GM21619 (cell line): ENCODE results near the gene GIMAP6.
"Not testable (repeated sequence)": the region's sequence is repeated elsewhere in the genome, so short reads cannot be mapped to it uniquely, and the experiment has no call there.

ENCODE experiments used
- ATAC-seq: cut with Tn5 transposase; IDR thresholded peaks from one replicate; pipeline ENCODE4 v1.9.1; 2021; ENCODE audit not compliant: unreplicated experiment

GIMAP6 gene

DNA sequence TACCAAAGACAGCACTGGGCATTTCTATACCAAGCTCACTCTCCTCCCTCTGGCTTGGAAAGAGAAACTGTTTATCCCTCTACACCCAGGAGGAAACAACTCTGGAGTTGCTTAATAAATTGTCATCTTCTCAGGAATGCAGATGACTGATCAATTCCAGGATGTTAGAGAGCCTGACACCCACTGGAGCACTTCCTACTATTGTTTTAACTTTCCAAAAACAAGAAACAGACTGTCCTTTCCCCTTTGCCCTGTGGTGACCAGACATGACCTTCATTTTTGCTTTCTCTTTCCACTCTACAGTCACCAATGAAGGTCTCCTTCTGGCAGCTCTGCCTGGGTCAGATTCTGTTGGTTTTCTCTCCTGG is 45.4 kb downstream of the GIMAP6 start:
- ATAC-seq: no peak

DNA sequence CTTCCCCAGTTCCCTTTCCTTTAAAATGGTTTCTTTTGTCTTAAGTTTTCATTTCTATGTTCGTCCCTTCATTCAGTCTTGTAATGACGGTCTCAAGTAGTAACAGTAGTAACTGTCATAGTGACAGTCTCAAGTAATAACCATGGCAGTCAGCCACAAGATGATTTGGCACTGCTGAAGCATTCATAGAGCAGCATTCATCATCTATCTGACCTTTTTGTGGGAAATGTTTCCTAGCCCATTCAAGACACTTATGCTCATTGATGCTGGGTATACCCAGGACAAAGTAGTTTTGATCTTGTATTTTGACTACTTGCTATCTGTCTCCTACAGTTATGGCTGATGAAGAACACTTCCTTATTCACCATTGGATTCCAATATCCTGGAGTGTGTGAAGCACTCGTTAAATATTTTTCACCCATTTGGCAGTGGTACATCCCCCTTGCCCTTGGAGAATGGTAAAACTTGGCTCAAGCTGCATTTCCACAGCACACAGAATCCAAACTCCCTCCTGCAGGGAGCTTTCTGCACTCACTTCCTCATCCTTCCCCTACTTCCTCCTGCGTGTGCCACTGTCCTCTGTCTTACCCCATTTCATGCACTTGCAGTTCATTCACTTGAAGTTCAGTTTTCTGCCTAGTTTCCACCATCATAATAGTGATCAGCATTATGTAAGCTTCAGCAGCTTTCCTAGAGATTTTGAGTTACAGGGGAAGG is 46.0 kb downstream of the GIMAP6 start:
- ATAC-seq: no peak

DNA sequence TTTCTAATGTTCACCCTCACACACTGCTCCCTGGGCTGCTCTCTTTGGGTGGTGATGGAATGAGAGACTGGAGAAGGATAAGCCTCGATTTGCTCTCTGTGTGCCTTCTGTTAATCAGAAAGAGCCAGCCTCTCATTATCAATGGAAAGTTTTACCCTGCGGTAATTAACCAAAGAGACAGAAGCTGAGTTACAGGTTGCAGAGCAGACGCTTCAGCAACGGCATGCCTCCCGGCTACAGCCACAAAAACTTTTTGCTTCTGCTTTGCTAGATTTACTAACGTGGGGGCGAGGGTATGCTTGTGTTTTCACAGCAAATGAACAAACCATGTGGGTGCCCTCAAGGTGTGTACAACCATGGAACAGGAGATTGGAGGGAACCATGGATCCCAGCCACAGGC is 47.0 kb downstream of the GIMAP6 start:
- no peak for ATAC-seq

DNA sequence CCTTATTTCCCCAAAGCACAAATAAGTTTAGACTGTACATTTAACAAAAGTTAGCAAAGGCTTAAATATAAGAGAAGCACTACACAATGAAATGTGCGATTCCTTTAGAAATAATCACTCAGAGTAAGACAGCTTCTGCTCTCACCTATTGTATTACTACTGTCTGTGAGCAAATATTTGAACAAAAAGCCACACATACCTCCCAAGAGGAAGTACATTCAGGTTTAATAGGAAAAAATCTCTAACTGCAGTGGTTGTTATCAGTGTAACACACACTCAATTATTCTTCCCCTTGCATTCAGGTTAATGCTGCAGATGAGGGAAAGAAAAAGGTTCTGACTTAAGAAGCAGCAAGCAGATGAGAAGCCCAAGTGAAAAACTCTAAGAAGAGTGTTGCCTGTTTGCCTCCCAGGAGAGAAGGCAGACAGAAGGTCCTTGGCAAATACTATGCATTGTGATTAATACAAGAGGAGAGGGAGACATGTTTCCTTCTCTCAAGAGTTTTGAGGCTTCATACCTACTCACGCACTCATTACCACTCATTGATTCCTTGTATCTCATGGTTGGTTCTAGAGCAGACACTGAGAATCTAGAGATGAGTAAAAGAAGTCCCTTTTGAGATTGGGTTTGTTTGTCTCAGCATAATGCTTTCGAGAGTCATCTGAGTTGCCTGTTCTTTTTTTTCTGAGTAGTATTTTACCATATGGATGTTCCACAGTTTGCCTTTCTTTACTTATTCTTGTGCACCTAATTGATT is 51.4 kb downstream of the GIMAP6 start:
- no peak for ATAC-seq

DNA sequence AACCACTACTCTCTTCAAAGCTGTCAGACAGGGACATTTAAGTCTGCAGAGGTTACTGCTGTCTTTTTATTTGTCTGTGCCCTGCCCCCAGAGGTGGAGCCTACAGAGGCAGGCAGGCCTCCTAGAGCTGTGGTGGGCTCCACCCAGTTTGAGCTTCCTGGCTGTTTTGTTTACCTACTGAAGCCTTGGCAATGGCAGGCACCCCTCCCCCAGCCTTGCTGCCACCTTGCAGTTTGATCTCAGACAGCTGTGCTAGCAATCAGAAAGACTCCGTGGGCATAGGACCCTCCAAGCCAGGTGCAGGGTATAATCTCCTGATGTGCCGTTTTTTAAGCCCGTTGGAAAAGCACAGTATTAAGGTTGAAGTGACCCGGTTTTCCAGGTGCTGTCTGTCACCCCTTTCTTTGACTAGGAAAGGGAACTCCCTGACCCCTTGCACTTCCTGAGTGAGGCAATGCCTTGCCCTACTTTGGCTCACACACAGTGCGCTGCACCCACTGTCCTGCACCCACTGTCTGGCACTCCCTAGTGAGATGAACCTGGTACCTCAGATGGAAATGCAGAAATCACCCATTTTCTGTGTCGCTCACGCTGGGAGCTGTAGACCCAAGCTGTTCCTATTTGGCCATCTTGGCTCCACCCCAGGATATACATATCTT is 52.1 kb downstream of the GIMAP6 start:
- not testable (repeated sequence) for ATAC-seq
